SK-N-MC (cell line): ENCODE data around the gene STS.

Source experiments
- FOXP2 ChIP-seq: optimal IDR thresholded peaks from 2 replicates; pipeline ENCODE3; 2011; ENCODE audit warnings: mild to moderate bottlenecking, moderate library complexity; ENCODE audit not compliant: insufficient read depth; ENCODE audit errors: extremely low read length, control extremely low read depth
- POLR2AphosphoS5 ChIP-seq: IDR thresholded peaks from 2 replicates; pipeline ENCODE4 v1.6.1; 2012; ENCODE audit warnings: mild to moderate bottlenecking, low read depth, low read length, borderline replicate concordance

DNA sequence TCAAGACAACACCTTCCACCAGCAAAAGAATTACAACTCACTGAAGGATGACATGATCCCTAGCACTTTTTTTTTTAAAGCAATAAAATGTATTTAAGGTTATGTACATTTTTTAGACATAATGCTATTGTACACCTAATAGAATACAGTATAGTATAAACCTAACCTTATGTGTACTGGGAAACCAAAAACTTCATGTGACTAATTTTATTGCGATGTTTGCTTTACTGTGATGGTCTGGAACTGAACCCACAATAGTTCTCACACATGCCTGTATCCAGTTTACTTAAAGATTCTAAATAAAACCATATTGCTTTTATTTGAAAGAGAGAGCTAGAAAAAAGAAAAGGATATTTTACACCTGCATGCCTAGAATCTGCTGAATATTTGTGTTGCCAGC, 4.4 kb upstream of the STS start:
- TF ChIP-seq POLR2AphosphoS5 (no peak), FOXP2 (no peak)
